ENCODE data around the gene EIF2S2.
"Not testable (repeated sequence)": the region's sequence is repeated elsewhere in the genome, so short reads cannot be mapped to it uniquely, and the experiment has no call there.

EIF2S2 gene, protein sequence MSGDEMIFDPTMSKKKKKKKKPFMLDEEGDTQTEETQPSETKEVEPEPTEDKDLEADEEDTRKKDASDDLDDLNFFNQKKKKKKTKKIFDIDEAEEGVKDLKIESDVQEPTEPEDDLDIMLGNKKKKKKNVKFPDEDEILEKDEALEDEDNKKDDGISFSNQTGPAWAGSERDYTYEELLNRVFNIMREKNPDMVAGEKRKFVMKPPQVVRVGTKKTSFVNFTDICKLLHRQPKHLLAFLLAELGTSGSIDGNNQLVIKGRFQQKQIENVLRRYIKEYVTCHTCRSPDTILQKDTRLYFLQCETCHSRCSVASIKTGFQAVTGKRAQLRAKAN
- long read RNA-seq, transcript EIF2S2-201 (9 exons, 2,656 nt): major isoform, 350 of 398 reads
- long read RNA-seq, partial matches to known transcripts: 23 of 398 reads
- long read RNA-seq, other reads (novel, unspliced or antisense): 25 of 398 reads

DNA sequence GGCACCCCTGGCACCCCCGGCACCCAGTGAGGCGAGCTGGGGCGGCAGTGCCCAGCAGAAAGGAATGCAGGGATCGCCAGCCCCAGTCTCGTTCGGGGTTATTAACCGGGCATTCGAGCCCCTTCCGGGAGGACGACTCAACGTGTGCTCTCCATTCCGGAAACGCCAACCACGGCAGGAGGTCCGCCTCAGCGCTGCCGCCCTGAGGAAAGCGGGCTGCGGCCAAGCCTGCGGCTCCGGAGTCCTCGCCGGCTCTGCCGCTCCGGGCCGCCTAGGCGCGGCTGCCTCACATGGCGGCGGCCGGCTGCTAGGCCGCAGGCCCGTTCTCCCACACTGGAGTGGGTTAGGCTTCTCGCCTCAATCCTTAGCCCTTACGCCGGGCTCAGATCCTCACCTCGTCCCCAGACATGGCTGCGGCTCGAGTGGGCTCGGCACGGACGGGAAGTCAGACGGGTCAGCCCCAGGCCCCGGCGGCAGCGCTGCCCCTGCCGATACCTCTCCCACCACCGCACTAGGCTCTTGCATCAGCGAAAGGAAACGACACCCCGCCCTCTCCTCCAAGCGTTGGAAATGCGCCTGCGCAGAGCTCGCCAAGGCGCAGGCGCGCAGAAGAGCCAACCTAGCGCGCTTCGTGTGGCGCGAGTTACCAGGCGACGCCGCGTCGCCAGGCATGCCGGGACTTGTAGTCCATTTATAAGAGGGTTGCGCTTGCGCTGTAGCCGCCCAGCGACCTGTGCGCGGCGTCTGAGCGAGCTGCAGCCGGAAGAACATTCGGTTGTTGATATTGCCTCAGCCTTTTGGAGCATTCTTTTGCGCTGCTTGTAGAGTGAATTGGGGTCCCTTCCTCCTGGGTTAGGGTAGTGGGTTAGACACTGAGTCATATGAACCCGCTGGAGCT lies at the start of gene EIF2S2:
Gene EIF2S2 (minus strand): TSS at position 542 of the 898 bp plus-strand sequence. CDS start 133 bp downstream, at position 409.
- peak within 1 kb of the TSS; percentile 93 for H3K27ac ChIP-seq (replicated peaks)
- TF ChIP-seq POLR2AphosphoS5 (IDR thresholded peaks at IDR 0.05; ENCODE audit: low read depth) (peak; percentile 93), GABPA (IDR thresholded peaks at IDR 0.05; ENCODE audit: low read depth) (peak; percentile 61), SPI1 (IDR thresholded peaks at IDR 0.05; ENCODE audit: borderline replicate concordance, low read depth) (no peak)
- TF ChIP-seq, protein P1, sequence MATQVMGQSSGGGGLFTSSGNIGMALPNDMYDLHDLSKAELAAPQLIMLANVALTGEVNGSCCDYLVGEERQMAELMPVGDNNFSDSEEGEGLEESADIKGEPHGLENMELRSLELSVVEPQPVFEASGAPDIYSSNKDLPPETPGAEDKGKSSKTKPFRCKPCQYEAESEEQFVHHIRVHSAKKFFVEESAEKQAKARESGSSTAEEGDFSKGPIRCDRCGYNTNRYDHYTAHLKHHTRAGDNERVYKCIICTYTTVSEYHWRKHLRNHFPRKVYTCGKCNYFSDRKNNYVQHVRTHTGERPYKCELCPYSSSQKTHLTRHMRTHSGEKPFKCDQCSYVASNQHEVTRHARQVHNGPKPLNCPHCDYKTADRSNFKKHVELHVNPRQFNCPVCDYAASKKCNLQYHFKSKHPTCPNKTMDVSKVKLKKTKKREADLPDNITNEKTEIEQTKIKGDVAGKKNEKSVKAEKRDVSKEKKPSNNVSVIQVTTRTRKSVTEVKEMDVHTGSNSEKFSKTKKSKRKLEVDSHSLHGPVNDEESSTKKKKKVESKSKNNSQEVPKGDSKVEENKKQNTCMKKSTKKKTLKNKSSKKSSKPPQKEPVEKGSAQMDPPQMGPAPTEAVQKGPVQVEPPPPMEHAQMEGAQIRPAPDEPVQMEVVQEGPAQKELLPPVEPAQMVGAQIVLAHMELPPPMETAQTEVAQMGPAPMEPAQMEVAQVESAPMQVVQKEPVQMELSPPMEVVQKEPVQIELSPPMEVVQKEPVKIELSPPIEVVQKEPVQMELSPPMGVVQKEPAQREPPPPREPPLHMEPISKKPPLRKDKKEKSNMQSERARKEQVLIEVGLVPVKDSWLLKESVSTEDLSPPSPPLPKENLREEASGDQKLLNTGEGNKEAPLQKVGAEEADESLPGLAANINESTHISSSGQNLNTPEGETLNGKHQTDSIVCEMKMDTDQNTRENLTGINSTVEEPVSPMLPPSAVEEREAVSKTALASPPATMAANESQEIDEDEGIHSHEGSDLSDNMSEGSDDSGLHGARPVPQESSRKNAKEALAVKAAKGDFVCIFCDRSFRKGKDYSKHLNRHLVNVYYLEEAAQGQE (IDR thresholded peaks at IDR 0.05; ENCODE audit: insufficient replicate concordance, low read depth): peak; percentile 38
- TF ChIP-seq, protein P2, sequence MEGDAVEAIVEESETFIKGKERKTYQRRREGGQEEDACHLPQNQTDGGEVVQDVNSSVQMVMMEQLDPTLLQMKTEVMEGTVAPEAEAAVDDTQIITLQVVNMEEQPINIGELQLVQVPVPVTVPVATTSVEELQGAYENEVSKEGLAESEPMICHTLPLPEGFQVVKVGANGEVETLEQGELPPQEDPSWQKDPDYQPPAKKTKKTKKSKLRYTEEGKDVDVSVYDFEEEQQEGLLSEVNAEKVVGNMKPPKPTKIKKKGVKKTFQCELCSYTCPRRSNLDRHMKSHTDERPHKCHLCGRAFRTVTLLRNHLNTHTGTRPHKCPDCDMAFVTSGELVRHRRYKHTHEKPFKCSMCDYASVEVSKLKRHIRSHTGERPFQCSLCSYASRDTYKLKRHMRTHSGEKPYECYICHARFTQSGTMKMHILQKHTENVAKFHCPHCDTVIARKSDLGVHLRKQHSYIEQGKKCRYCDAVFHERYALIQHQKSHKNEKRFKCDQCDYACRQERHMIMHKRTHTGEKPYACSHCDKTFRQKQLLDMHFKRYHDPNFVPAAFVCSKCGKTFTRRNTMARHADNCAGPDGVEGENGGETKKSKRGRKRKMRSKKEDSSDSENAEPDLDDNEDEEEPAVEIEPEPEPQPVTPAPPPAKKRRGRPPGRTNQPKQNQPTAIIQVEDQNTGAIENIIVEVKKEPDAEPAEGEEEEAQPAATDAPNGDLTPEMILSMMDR (IDR thresholded peaks at IDR 0.05; ENCODE audit: insufficient read depth, low read length): no peak
- peak; percentile 97 to 100 for DNase-seq (ENCODE audit: low read depth in 1 of 2, low spot score in 1 of 2)
- no peaks in the 10 kb centered on the region for H3K27me3 ChIP-seq (ENCODE audit: insufficient read depth, poor library complexity, severe bottlenecking)
- H3K4me3 ChIP-seq (replicated peaks; ENCODE audit: insufficient read depth, low read length): peak within 1 kb of the TSS; percentile 89

DNA sequence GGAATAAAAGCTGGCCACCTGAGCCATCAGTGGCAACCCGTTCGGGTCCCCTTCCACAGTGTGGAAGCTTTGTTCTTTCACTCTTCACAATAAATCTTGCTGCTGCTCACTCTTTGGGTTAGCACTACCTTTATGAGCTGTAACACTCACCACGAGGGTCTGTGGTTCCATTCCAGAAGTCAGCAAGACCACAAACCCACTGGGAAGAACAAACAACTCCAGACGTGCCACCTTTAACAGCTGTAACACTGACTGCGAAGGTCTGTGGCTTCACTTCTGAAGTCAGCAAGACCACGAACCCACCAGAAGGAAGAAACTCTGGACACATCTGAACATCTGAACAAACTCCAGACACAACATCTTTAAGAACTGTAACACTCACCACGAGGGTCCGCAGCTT lies 45.7 kb upstream of the EIF2S2 start:
- H3K27ac ChIP-seq (replicated peaks): peak overlapping the region; percentile 70
- H3K4me3 ChIP-seq (replicated peaks; ENCODE audit: insufficient read depth, low read length); H3K27me3 ChIP-seq (ENCODE audit: insufficient read depth, poor library complexity, severe bottlenecking): not testable (repeated sequence)
- DNase-seq (ENCODE audit: low read depth in 1 of 2, low spot score in 1 of 2): peak in 1 of 2 experiments; percentile 29

DNA sequence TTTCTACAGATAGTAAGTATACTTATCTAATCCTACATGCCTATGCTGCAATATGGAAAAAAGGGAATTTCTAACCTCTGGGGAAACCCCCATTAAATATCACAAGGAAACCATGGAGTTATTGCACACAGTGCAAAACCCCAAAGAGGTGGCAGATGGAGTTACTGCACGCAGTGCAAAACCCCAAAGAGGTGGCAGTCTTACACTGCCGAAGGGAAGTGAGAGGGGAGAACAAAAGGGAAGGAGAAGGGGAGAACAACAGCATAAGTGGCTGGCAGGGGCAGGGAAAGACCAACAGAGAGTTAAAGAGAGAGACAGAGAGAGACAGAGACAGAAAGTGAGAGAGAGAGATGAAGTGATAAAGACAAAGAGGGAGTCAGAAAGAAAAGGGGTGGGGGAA lies 43.8 kb upstream of the EIF2S2 start:
- Histone ChIP-seq H3K27ac (replicated peaks) (peak overlapping the region; percentile 70), H3K4me3 (replicated peaks; ENCODE audit: insufficient read depth, low read length) (no peak overlapping the region), H3K27me3 (ENCODE audit: insufficient read depth, poor library complexity, severe bottlenecking) (no peaks in the 10 kb centered on the region)
- DNase-seq (ENCODE audit: low read depth in 1 of 2, low spot score in 1 of 2): peak; percentile 23 to 73
- TF ChIP-seq SPI1 (IDR thresholded peaks at IDR 0.05; ENCODE audit: borderline replicate concordance, low read depth) (peak; percentile 65; the same call in 1 of the 2 replicates), POLR2AphosphoS5 (IDR thresholded peaks at IDR 0.05; ENCODE audit: low read depth) (no peak; the same call in 1 of the 2 replicates), GABPA (IDR thresholded peaks at IDR 0.05; ENCODE audit: low read depth) (no peak)
- TF ChIP-seq, protein P2 (IDR thresholded peaks at IDR 0.05; ENCODE audit: insufficient read depth, low read length): no peak

DNA sequence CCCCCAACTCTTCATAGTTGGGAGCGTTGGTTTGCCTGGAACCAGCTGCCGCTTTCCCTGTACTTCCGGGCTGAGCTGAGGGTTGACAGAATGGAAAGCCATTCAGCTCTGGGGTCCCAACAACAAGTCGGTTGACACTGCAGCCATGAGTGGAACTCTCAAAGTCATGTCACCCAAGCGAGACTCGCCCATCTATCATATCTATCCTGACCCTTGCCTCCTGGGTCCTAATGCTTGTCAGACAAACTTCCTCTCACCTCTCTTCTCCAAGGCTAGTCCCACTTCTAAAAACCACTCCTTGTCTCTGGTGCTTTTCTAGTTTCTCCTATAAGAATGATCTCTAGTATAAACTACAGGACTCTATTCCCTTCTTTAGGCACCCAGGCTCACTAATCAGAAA lies 41.1 kb upstream of the EIF2S2 start:
- not testable (repeated sequence) for DNase-seq (ENCODE audit: low read depth in 1 of 2, low spot score in 1 of 2); H3K27ac ChIP-seq (replicated peaks); H3K27me3 ChIP-seq (ENCODE audit: insufficient read depth, poor library complexity, severe bottlenecking); H3K4me3 ChIP-seq (replicated peaks; ENCODE audit: insufficient read depth, low read length)

DNA sequence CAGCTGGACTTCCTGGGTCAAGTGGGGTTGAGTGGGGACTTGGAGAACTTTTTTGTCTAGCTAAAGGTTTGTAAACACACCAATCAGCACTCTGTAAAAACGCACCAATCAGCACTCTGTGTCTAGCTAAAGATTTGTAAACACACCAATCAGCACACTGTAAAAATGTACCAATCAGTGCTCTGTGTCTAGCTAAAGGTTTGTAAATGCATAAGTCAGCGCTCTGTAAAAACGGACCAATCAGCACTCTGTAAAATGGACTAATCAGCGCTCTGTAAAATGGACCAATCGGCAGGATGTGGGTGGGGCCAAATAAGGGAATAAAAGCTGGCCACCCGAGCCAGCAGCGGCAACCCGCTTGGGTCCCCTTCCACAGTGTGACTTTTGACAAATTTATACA lies 40.0 kb upstream of the EIF2S2 start:
- H3K4me3 ChIP-seq (replicated peaks; ENCODE audit: insufficient read depth, low read length); H3K27ac ChIP-seq (replicated peaks); H3K27me3 ChIP-seq (ENCODE audit: insufficient read depth, poor library complexity, severe bottlenecking); DNase-seq (ENCODE audit: low read depth in 1 of 2, low spot score in 1 of 2): not testable (repeated sequence)
